H1 (cell line): Measurements from ENCODE around the gene CRCP. TPM values are rescaled to one million over a fixed set of nuclear protein-coding genes. Genes with fewer than 3 reads are reported as not detected.

ENCODE experiments used
- CTCF ChIA-PET: fragments of 300-600 bp; sonication (Branson Sonifier 250); formaldehyde crosslinking; loops from one replicate; lab custom pipeline; 2021; ENCODE audit not compliant: partially characterized antibody; lab: Charles Lee
- POLR2A ChIA-PET: fragments of 300-600 bp; sonication (Branson Sonifier 250); formaldehyde crosslinking; loops from one replicate; lab custom pipeline; 2021; ENCODE audit warnings: inconsistent platforms; ENCODE audit not compliant: partially characterized antibody; lab: Charles Lee
- DNase-seq, 2 experiments: peaks; one replicate each; pipeline versions ENCODE4 v3.0.0 to v3.0.0-alpha.2; 2010 to 2022; ENCODE audit warnings: low spot score in 2 of 2, low read depth in 1 of 2, mixed read lengths in 1 of 2
- FAIRE-seq: peaks from 2 replicates; lab custom pipeline; 2011; peaks lifted over from hg19 to GRCh38; lab: Jason Lieb, UNC
- H2AFZ ChIP-seq: 2 replicates; pipeline ENCODE4 v1.8.1; 2012; ENCODE audit warnings: low read length, inconsistent platforms
- H2AK5ac ChIP-seq: 2 replicates; pipeline ENCODE4 v1.6.1; 2013; ENCODE audit warnings: low read depth, low read length
- H2BK120ac ChIP-seq: replicated peaks from 2 replicates; pipeline ENCODE3; 2013; ENCODE audit warnings: low read depth, low read length, inconsistent platforms
- H2BK12ac ChIP-seq: 2 replicates; pipeline ENCODE4 v1.6.1; 2013; ENCODE audit warnings: low read depth, low read length
- H2BK15ac ChIP-seq: 2 replicates; pipeline ENCODE4 v1.6.1; 2013; ENCODE audit warnings: low read length
- H2BK20ac ChIP-seq: 2 replicates; pipeline ENCODE4 v1.6.1; 2013; ENCODE audit warnings: low read length
- H2BK5ac ChIP-seq: 2 replicates; pipeline ENCODE4 v1.6.1; 2013; ENCODE audit warnings: low read depth, low read length
- H3K14ac ChIP-seq: 2 replicates; pipeline ENCODE4 v1.6.1; 2013; ENCODE audit warnings: inconsistent platforms; ENCODE audit not compliant: insufficient read length
- H3K18ac ChIP-seq: 2 replicates; pipeline ENCODE4 v1.6.1; 2013; ENCODE audit warnings: low read length; ENCODE audit errors: extremely low read depth
- H3K23ac ChIP-seq: 2 replicates; pipeline ENCODE4 v1.6.1; 2013; ENCODE audit warnings: inconsistent platforms; ENCODE audit not compliant: insufficient read length
- H3K23me2 ChIP-seq: 2 replicates; pipeline ENCODE4 v1.6.1; 2013; ENCODE audit warnings: low read depth, low read length
- H3K27ac ChIP-seq: 2 replicates; pipeline ENCODE4 v1.6.1; 2011; ENCODE audit warnings: low read depth, low read length, inconsistent platforms
- H3K27me3 ChIP-seq, 4 experiments: replicated peaks in 1 of 4; 1 replicate in 1 of 4; 2 replicates in 3 of 4; pipeline versions ENCODE4 v1.6.1 to v1.8.1; 2011 to 2013; ENCODE audit warnings: low read length in 3 of 4, mild to moderate bottlenecking in 3 of 4, inconsistent platforms in 2 of 4, mixed read lengths in 2 of 4, moderate library complexity in 1 of 4; ENCODE audit not compliant: control insufficient read depth in 3 of 4, insufficient read depth in 3 of 4; ENCODE audit errors: extremely low read depth in 1 of 4
- H3K36me3 ChIP-seq, 4 experiments: 2 replicates each; pipeline versions ENCODE4 v1.6.1 to v1.8.1; 2011 to 2013; ENCODE audit warnings: mild to moderate bottlenecking in 4 of 4, low read length in 3 of 4, moderate library complexity in 2 of 4, control low read depth in 1 of 4, inconsistent platforms in 1 of 4; ENCODE audit not compliant: insufficient read depth in 4 of 4, control insufficient read depth in 2 of 4
- H3K4ac ChIP-seq: replicated peaks from 2 replicates; pipeline ENCODE3; 2013; ENCODE audit warnings: low read length, low read depth, mixed read lengths, inconsistent platforms; ENCODE audit not compliant: insufficient read length
- H3K4me1 ChIP-seq, 4 experiments: replicated peaks in 1 of 4; 1 replicate in 1 of 4; 2 replicates in 3 of 4; pipeline versions ENCODE4 v1.6.1 to v1.8.1; 2011 to 2013; ENCODE audit warnings: low read length in 3 of 4, inconsistent platforms in 2 of 4, mixed read lengths in 1 of 4; ENCODE audit not compliant: insufficient read depth in 4 of 4, control insufficient read depth in 3 of 4
- H3K4me2 ChIP-seq, 2 experiments: 2 replicates each; pipeline versions ENCODE4 v1.6.1 to v1.8.1; 2011 to 2013; ENCODE audit warnings: low read depth in 2 of 2, low read length in 2 of 2, control low read depth in 1 of 2, inconsistent platforms in 1 of 2, mild to moderate bottlenecking in 1 of 2; ENCODE audit not compliant: insufficient read depth in 1 of 2
- H3K4me3 ChIP-seq, 4 experiments: fragments of 200-600, 300-600 bp in 1 of 4; sonication (generic), shearing (Covaris generic), sonication (Bioruptor Twin) in 1 of 4; 2 replicates each; pipeline versions ENCODE4 v1.5.1 to v1.8.1; 2011 to 2016; ENCODE audit warnings: low read length in 4 of 4, low read depth in 3 of 4, control low read depth in 2 of 4, inconsistent platforms in 2 of 4, mild to moderate bottlenecking in 2 of 4, mixed read lengths in 1 of 4, moderate library complexity in 1 of 4; ENCODE audit not compliant: insufficient read depth in 2 of 4; ENCODE audit errors: extremely low read depth in 1 of 4
- H3K56ac ChIP-seq: replicated peaks from 2 replicates; pipeline ENCODE3; 2013; ENCODE audit warnings: low read depth, mild to moderate bottlenecking, mixed read lengths, low read length, inconsistent platforms; ENCODE audit not compliant: insufficient read length
- H3K79me1 ChIP-seq: 2 replicates; pipeline ENCODE4 v1.6.1; 2013; ENCODE audit warnings: low read depth, low read length, control low read depth
- H3K79me2 ChIP-seq, 2 experiments: 2 replicates each; pipeline versions ENCODE4 v1.6.1 to v1.8.1; 2012 to 2013; ENCODE audit warnings: low read length in 2 of 2, mild to moderate bottlenecking in 2 of 2, inconsistent platforms in 1 of 2; ENCODE audit not compliant: insufficient read depth in 2 of 2, control insufficient read depth in 1 of 2
- H3K9ac ChIP-seq, 4 experiments: replicated peaks in 1 of 4; 1 replicate in 1 of 4; 2 replicates in 3 of 4; pipeline versions ENCODE4 v1.6.1 to v1.8.1; 2011 to 2013; ENCODE audit warnings: low read depth in 3 of 4, low read length in 3 of 4, control low read depth in 2 of 4, mild to moderate bottlenecking in 2 of 4, moderate library complexity in 2 of 4, inconsistent platforms in 1 of 4; ENCODE audit errors: extremely low read depth in 1 of 4
- H3K9me3 ChIP-seq, 2 experiments: 2 replicates each; pipeline versions ENCODE4 v1.6.1 to v1.8.1; 2012 to 2013; ENCODE audit warnings: mild to moderate bottlenecking in 2 of 2, moderate library complexity in 2 of 2, control low read depth in 1 of 2, inconsistent platforms in 1 of 2, low read depth in 1 of 2, low read length in 1 of 2, mixed read lengths in 1 of 2; ENCODE audit not compliant: insufficient read depth in 2 of 2
- H4K20me1 ChIP-seq, 2 experiments: replicated peaks in 1 of 2; 2 replicates each; pipeline versions ENCODE3 to v1.8.1; 2011 to 2013; ENCODE audit warnings: inconsistent platforms in 2 of 2, low read length in 2 of 2, mild to moderate bottlenecking in 1 of 2; ENCODE audit not compliant: insufficient read depth in 2 of 2, control insufficient read depth in 1 of 2
- H4K5ac ChIP-seq: 2 replicates; pipeline ENCODE4 v1.6.1; 2013; ENCODE audit warnings: low read length, low read depth, mixed read lengths, inconsistent platforms; ENCODE audit not compliant: insufficient read length
- H4K8ac ChIP-seq: 2 replicates; pipeline ENCODE4 v1.8.0; 2013; ENCODE audit warnings: mild to moderate bottlenecking, moderate library complexity, low read length, inconsistent platforms; ENCODE audit not compliant: insufficient read depth; ENCODE audit errors: extremely low read depth
- H4K91ac ChIP-seq: replicated peaks from 2 replicates; pipeline ENCODE3; 2013; ENCODE audit warnings: low read length, mixed read lengths, inconsistent platforms; ENCODE audit not compliant: insufficient read length
- BACH1 ChIP-seq: IDR thresholded peaks from 2 replicates; pipeline ENCODE4 v1.6.1; 2012; ENCODE audit warnings: low read length, improper control_type of control experiment
- BRCA1 ChIP-seq: IDR thresholded peaks from 2 replicates; pipeline ENCODE4 v1.6.1; 2012; ENCODE audit warnings: low read depth, low read length, improper control_type of control experiment
- CBX8 ChIP-seq: fragments of 300-800, 300-1000 bp; sonication (generic); IDR thresholded peaks from 2 replicates; pipeline ENCODE4 v1.7.1; 2016; ENCODE audit warnings: low read depth, low read length, borderline replicate concordance
- CEBPB ChIP-seq: IDR thresholded peaks from 2 replicates; pipeline ENCODE4 v1.6.1; 2012; ENCODE audit warnings: low read depth, low read length
- CTCF ChIP-seq, 3 experiments: IDR thresholded peaks; 1 replicate in 2 of 3; 2 replicates in 1 of 3; pipeline versions ENCODE4 v1.5.1 to v1.6.1; 2011; ENCODE audit warnings: low read length in 3 of 3, mild to moderate bottlenecking in 3 of 3, inconsistent platforms in 2 of 3, low read depth in 1 of 3, moderate library complexity in 1 of 3; ENCODE audit not compliant: insufficient read depth in 1 of 3; ENCODE audit errors: control extremely low read depth in 1 of 3
- EGR1 ChIP-seq: IDR thresholded peaks from 2 replicates; pipeline ENCODE4 v1.6.1; 2011; ENCODE audit warnings: low read depth, low read length, borderline replicate concordance
- HDAC6 ChIP-seq: IDR thresholded peaks from one replicate; pipeline ENCODE4 v1.7.1; 2012; ENCODE audit warnings: low read depth, mild to moderate bottlenecking, inconsistent platforms, low read length, moderate library complexity
- KDM1A ChIP-seq: fragments of 200-600, 300-600 bp; sonication (generic); IDR thresholded peaks from 2 replicates; pipeline ENCODE4 v1.7.1; 2016; ENCODE audit warnings: mild to moderate bottlenecking, low read length, borderline replicate concordance
- MAX ChIP-seq: IDR thresholded peaks from 2 replicates; pipeline ENCODE4 v1.6.1; 2012; ENCODE audit warnings: inconsistent platforms
- NANOG ChIP-seq: IDR thresholded peaks from 2 replicates; pipeline ENCODE4 v1.6.1; 2011; ENCODE audit warnings: low read length, low read depth, mild to moderate bottlenecking, inconsistent platforms; ENCODE audit not compliant: insufficient read depth, poor library complexity, severe bottlenecking
- POU5F1 ChIP-seq: IDR thresholded peaks from 2 replicates; pipeline ENCODE4 v1.6.1; 2011; ENCODE audit warnings: low read depth, mild to moderate bottlenecking, low read length, moderate library complexity
- TBP ChIP-seq: IDR thresholded peaks from 2 replicates; pipeline ENCODE4 v1.6.1; 2011; ENCODE audit warnings: low read depth, low read length, improper control_type of control experiment
- WGBS, 2 experiments: shearing (Covaris generic) in 1 of 2; methylation state at CpG; one replicate each; pipeline versions ENCODE4 v1.1.6 to v1.1.7; 2013 to 2015; ENCODE audit warnings: low lambda C conversion rate in 2 of 2, mixed read lengths in 2 of 2, inconsistent platforms in 1 of 2, low coverage in 1 of 2, missing lambda C conversion rate in 1 of 2; ENCODE audit not compliant: insufficient replicate concordance in 2 of 2, insufficient coverage in 1 of 2, insufficient read length in 1 of 2; ENCODE audit errors: extremely low coverage in 1 of 2, missing lambda C conversion rate in 1 of 2; 5-methylcytosine and 5-hydroxymethylcytosine counted together
- polyA plus RNA-seq, 7 experiments: library from polyadenylated mRNA; depleted of rRNA in 3 of 7; stranded (reverse) in 5 of 7; unstranded in 2 of 7; fragments of >200 nt in 5 of 7; fragments of 200-250 nt in 2 of 7; gene quantifications; 1 replicate in 5 of 7; 2 replicates in 1 of 7; 4 replicates in 1 of 7; pipeline versions ENCODE4 v1.2.1 to v1.2.3, GENCODE V29; 2011 to 2013; ENCODE audit warnings: missing spikeins in 2 of 7, mixed read lengths in 2 of 7
- total RNA-seq: library from RNA; stranded (reverse); fragmentation: NEBNext Ultra II Directional; extraction: Animal tissue kit (Norgen Biotek cat#: 25700); gene quantifications from 2 replicates; pipeline ENCODE4 v1.2.1, GENCODE V29; 2021

The CRCP gene
- total and polyA plus RNA-seq, 2 of the 8 experiments (the other 6 are each of a cell fraction or from before 2014, with no cell fraction given) = 15.0 to 29.3 TPM

GRCh38 chr7:66092654-66093053 lies 22.0 kb upstream of the CRCP start:
- H3K14ac ChIP-seq = no peak overlapping the region
- WGBS, 2 experiments = 95% methylated on average over 19 of the region's 19 CpGs; no CpG with 5 or more reads in 1 of the 2 experiments
- H3K4me2 ChIP-seq = no peak overlapping the region
- no peak overlapping the region for H2AK5ac ChIP-seq
- no peak overlapping the region; the same call in 1 of the 2 replicates for H2BK5ac ChIP-seq
- no peak overlapping the region for H3K56ac ChIP-seq
- H4K8ac ChIP-seq = no peak overlapping the region
- H3K27me3 ChIP-seq = no peaks in the 10 kb centered on the region
- no peak overlapping the region for H2AFZ ChIP-seq
- H3K36me3 ChIP-seq = no peaks in the 10 kb centered on the region
- H3K9ac ChIP-seq = no peak overlapping the region
- no peak overlapping the region for H2BK20ac ChIP-seq
- H2BK120ac ChIP-seq = no peak overlapping the region
- peaks cover 0 to 5% (median 2%) of the 10 kb centered on the region in 4 experiments; a peak in 3 of 7 replicates for H3K4me1 ChIP-seq
- no peaks in the 10 kb centered on the region for H3K23me2 ChIP-seq
- H3K18ac ChIP-seq = no peak overlapping the region
- no peak overlapping the region for H3K23ac ChIP-seq
- CTCF ChIA-PET = interaction anchor here (1.3 to 1.6 kb wide), 2 partner anchors 9 to 112 kb away, joined by 4 to 5 read pairs; partner anchors contain the start of gene TPST1
- H4K5ac ChIP-seq = no peak overlapping the region
- POLR2A ChIA-PET = interaction anchor here (1.6 kb wide), 1 partner anchor 21 kb away, joined by 3 read pairs; the partner anchor contains the start of gene CRCP
- H3K79me1 ChIP-seq = no peaks in the 10 kb centered on the region
- no peak overlapping the region for H4K91ac ChIP-seq
- no peak for FAIRE-seq
- H3K9me3 ChIP-seq = no peaks in the 10 kb centered on the region
- no peak overlapping the region for H2BK12ac ChIP-seq
- H3K27ac ChIP-seq = no peak overlapping the region
- H3K79me2 ChIP-seq = no peaks in the 10 kb centered on the region
- H2BK15ac ChIP-seq = no peak overlapping the region
- no peak overlapping the region for H3K4me3 ChIP-seq
- no peak overlapping the region for H3K4ac ChIP-seq
- DNase-seq = no peak
- peaks cover 0 to 4% of the 10 kb centered on the region in 2 experiments for H4K20me1 ChIP-seq
- TF ChIP-seq POU5F1 (no peak), CEBPB (no peak), BRCA1 (no peak), BACH1 (no peak), MAX (no peak), HDAC6 (no peak), TBP (no peak), KDM1A (no peak), CTCF (IDR thresholded peaks at IDR 0.05; ENCODE audit: control extremely low read depth in 1 of 3, insufficient read depth in 1 of 3, low read depth in 1 of 3, low read length in 3 of 3) (no peak), CBX8 (no peak), EGR1 (no peak), NANOG (no peak)
